Endothelial cell of umbilical vein (primary cell): ENCODE results near the gene FHIP2A. TPM values are rescaled to one million over a fixed set of nuclear protein-coding genes. Genes with fewer than 3 reads are reported as not detected.

Experiments
- BruUV-seq: library from RNA; stranded (reverse); fragments of 400-500 nt; replicated peaks from 2 replicates; lab custom pipeline; 2021; lab: Mats Ljungman, UMichigan
- CTCF ChIA-PET: fragments of 300-600, 350-600 bp; sonication (Branson Sonifier 250); formaldehyde crosslinking; loops from one replicate; lab custom pipeline; 2021; ENCODE audit warnings: antibody characterized with exemption, inconsistent platforms; lab: Charles Lee
- POLR2A ChIA-PET: fragments of 300-600, 350-600 bp; sonication (Branson Sonifier 250); formaldehyde crosslinking; loops from one replicate; lab custom pipeline; 2021; ENCODE audit warnings: antibody characterized with exemption, inconsistent platforms; lab: Charles Lee
- DNase-seq: peaks from one replicate; pipeline ENCODE4 v3.0.0-alpha.2; 2011; ENCODE audit warnings: low read depth, low spot score
- FAIRE-seq: peaks from 2 replicates; lab custom pipeline; 2011; peaks lifted over from hg19 to GRCh38; lab: Jason Lieb, UNC
- H2AFZ ChIP-seq: 2 replicates; pipeline ENCODE4 v1.6.0; 2012; ENCODE audit warnings: low read depth, low read length, control low read depth, inconsistent platforms
- H3K27ac ChIP-seq: 2 replicates; pipeline ENCODE4 v1.5.1; 2011; ENCODE audit warnings: low read depth, mild to moderate bottlenecking, control low read depth, low read length, moderate library complexity; ENCODE audit not compliant: insufficient read depth
- H3K27me3 ChIP-seq, 2 experiments: 2 replicates each; pipeline versions ENCODE4 v1.6.0 to v1.6.1; 2011; ENCODE audit warnings: low read length in 2 of 2, mixed read lengths in 1 of 2; ENCODE audit not compliant: control insufficient read depth in 2 of 2, insufficient read depth in 2 of 2
- H3K36me3 ChIP-seq, 2 experiments: 2 replicates in 1 of 2; 3 replicates in 1 of 2; pipeline ENCODE4 v1.5.1; 2011; ENCODE audit warnings: low read length in 2 of 2, mild to moderate bottlenecking in 1 of 2, moderate library complexity in 1 of 2; ENCODE audit not compliant: control insufficient read depth in 2 of 2, insufficient read depth in 2 of 2; ENCODE audit errors: extremely low read depth in 1 of 2
- H3K4me1 ChIP-seq: 3 replicates; pipeline ENCODE4 v1.5.1; 2011; ENCODE audit warnings: mild to moderate bottlenecking, low read length; ENCODE audit not compliant: control insufficient read depth, insufficient read depth; ENCODE audit errors: extremely low read depth
- H3K4me2 ChIP-seq: 2 replicates; pipeline ENCODE4 v1.6.1; 2011; ENCODE audit warnings: low read length, control low read depth, mixed read lengths; ENCODE audit not compliant: insufficient read depth
- H3K4me3 ChIP-seq, 3 experiments: fragments of 200-600 bp in 1 of 3; sonication (generic), shearing (Covaris generic) in 1 of 3; replicated peaks in 1 of 3; 2 replicates each; pipeline ENCODE4 v1.5.1; 2011 to 2016; ENCODE audit warnings: control low read depth in 3 of 3, low read length in 3 of 3, mild to moderate bottlenecking in 2 of 3, inconsistent platforms in 1 of 3, low read depth in 1 of 3, moderate library complexity in 1 of 3; ENCODE audit not compliant: insufficient read depth in 1 of 3
- H3K79me2 ChIP-seq: 2 replicates; pipeline ENCODE4 v1.6.0; 2012; ENCODE audit warnings: low read length, inconsistent platforms; ENCODE audit not compliant: control insufficient read depth, insufficient read depth
- H3K9ac ChIP-seq: replicated peaks from 2 replicates; pipeline ENCODE3; 2011; ENCODE audit warnings: low read length, control low read depth; ENCODE audit not compliant: insufficient read depth; ENCODE audit errors: extremely low read depth
- H3K9me1 ChIP-seq: replicated peaks from 3 replicates; pipeline ENCODE4 v1.6.0; 2011; ENCODE audit warnings: mild to moderate bottlenecking, low read length; ENCODE audit not compliant: control insufficient read depth, insufficient read depth; ENCODE audit errors: extremely low read depth
- H3K9me3 ChIP-seq: replicated peaks from 2 replicates; pipeline ENCODE4 v1.5.1; 2012; ENCODE audit warnings: low read length, inconsistent platforms; ENCODE audit not compliant: control insufficient read depth, insufficient read depth
- H4K20me1 ChIP-seq: replicated peaks from 2 replicates; pipeline ENCODE3; 2011; ENCODE audit warnings: mild to moderate bottlenecking, low read length; ENCODE audit not compliant: control insufficient read depth, insufficient read depth; ENCODE audit errors: extremely low read depth
- CTCF ChIP-seq, 2 donors: IDR thresholded peaks; 1 replicate in 1 of 2; 2 replicates in 1 of 2; pipeline ENCODE4 v1.5.1; 2011; ENCODE audit warnings: low read length in 2 of 2, mild to moderate bottlenecking in 2 of 2, moderate library complexity in 2 of 2, control low read depth in 1 of 2, inconsistent platforms in 1 of 2, low read depth in 1 of 2; ENCODE audit not compliant: insufficient read depth in 1 of 2; ENCODE audit errors: extremely low read depth in 1 of 2
- EZH2 ChIP-seq: IDR thresholded peaks from 2 replicates; pipeline ENCODE4 v1.6.1; 2012; ENCODE audit warnings: borderline replicate concordance, low read depth, mild to moderate bottlenecking, moderate library complexity, low read length, inconsistent platforms; ENCODE audit not compliant: severe bottlenecking
- FOS ChIP-seq: IDR thresholded peaks from 2 replicates; pipeline ENCODE4 v1.6.1; 2011; ENCODE audit warnings: mild to moderate bottlenecking, low read length, moderate library complexity, borderline replicate concordance; ENCODE audit not compliant: insufficient read depth
- GATA2 ChIP-seq: IDR thresholded peaks from 2 replicates; pipeline ENCODE4 v1.7.0; 2011; ENCODE audit warnings: low read depth, mild to moderate bottlenecking, moderate library complexity, mixed read lengths, low read length; ENCODE audit not compliant: insufficient read length, insufficient read depth
- JUN ChIP-seq: IDR thresholded peaks from 2 replicates; pipeline ENCODE4 v1.6.1; 2011; ENCODE audit warnings: borderline replicate concordance, low read depth; ENCODE audit not compliant: insufficient read length, insufficient read depth
- MYC ChIP-seq: IDR thresholded peaks from one replicate; pipeline ENCODE4 v1.6.1; 2011; ENCODE audit warnings: mild to moderate bottlenecking, low read depth, low read length
- POLR2A ChIP-seq: IDR thresholded peaks from 2 replicates; pipeline ENCODE4 v1.6.1; 2012; ENCODE audit warnings: low read depth, mild to moderate bottlenecking, control low read depth, low read length
- POLR2AphosphoS5 ChIP-seq: IDR thresholded peaks from 2 replicates; pipeline ENCODE4 v1.6.1; 2012; ENCODE audit warnings: low read depth, mild to moderate bottlenecking, control low read depth, low read length, moderate library complexity; ENCODE audit not compliant: insufficient read depth
- dilution Hi-C: fragments of 300-500 bp; cut with MboI; formaldehyde crosslinking; loops from one replicate; pipeline ENCODE4 v1.15.0; 2019; ENCODE audit warnings: low sequenced_read_pairs; ENCODE audit not compliant: extremely low pct_ligation_motif_present
- intact Hi-C: fragments of 100-400 bp; cut with micrococcal nuclease; formaldehyde crosslinking; loops from one replicate; pipeline ENCODE4 v1.10.0; 2022
- polyA plus RNA-seq, 4 experiments: library from polyadenylated mRNA; depleted of rRNA in 3 of 4; stranded (reverse) in 3 of 4; unstranded in 1 of 4; fragments of >200 nt; gene quantifications; 2 replicates each; pipeline versions ENCODE4 v1.2.1 to v1.2.3, GENCODE V29; 2011 to 2012; ENCODE audit warnings: missing spikeins in 1 of 4
- total RNA-seq: library from RNA; stranded (reverse); gene quantifications from 2 replicates; pipeline ENCODE4 v1.2.3, GENCODE V29; 2021
- TF ChIP-seq, protein P1 (sequence below): IDR thresholded peaks from 2 replicates; pipeline ENCODE4 v1.6.1; 2011; ENCODE audit not compliant: insufficient read depth, insufficient read length

Gene FHIP2A
- total and polyA plus RNA-seq, 2 donors (not counting 3 experiments of a cell fraction or from before 2014, with no cell fraction given): 13.3 to 39.6 TPM

DNA sequence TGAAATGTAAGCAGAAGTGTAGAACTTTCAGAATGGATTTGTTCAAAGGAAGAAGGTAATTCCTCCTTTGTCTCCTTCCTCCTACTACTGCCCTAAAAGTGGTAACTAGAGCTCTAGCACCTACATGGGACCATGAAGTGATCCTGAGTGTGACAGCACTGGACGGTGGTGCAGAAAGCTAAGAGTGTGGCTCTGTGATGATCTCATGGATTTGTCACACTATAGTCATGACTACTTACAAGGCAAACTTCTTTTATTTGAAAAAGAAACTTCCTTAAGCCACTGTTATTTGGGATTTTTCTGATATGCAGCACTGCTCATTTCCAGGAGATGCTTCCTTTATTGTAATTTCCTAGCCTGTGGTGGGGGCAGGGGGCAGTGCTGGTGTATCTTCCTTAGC lies 5.8 kb upstream of the FHIP2A start:
- H3K4me2 ChIP-seq: no peak overlapping the region
- no peaks in the 10 kb centered on the region for H3K9me1 ChIP-seq
- FAIRE-seq (no peak), DNase-seq (no peak)
- BruUV-seq: no TSS peak
- H3K27ac ChIP-seq: no peak overlapping the region
- no peak overlapping the region for H3K4me3 ChIP-seq
- H3K79me2 ChIP-seq: no peaks in the 10 kb centered on the region
- TF ChIP-seq POLR2A (no peak), MYC (no peak), JUN (no peak), POLR2AphosphoS5 (no peak), GATA2 (no peak), CTCF (IDR thresholded peaks at IDR 0.05; ENCODE audit: extremely low read depth in 1 of 2, insufficient read depth in 1 of 2, low read depth in 1 of 2, low read length in 2 of 2) (no peak), EZH2 (no peak), FOS (no peak)
- TF ChIP-seq, protein P1, sequence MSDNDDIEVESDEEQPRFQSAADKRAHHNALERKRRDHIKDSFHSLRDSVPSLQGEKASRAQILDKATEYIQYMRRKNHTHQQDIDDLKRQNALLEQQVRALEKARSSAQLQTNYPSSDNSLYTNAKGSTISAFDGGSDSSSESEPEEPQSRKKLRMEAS: no peak
- dilution Hi-C loops (no loop called here), intact Hi-C loops (no loop called here)
- H3K4me1 ChIP-seq: peaks cover under 1% of the 10 kb centered on the region
- CTCF ChIA-PET: interaction anchor here (0.7 kb wide), 1 partner anchor 344 kb away, joined by 3 read pairs; no protein-coding TSS in a partner anchor
- no peaks in the 10 kb centered on the region for H4K20me1 ChIP-seq
- no peaks in the 10 kb centered on the region for H3K36me3 ChIP-seq
- H3K9ac ChIP-seq: no peak overlapping the region
- no peaks in the 10 kb centered on the region for H3K27me3 ChIP-seq
- H2AFZ ChIP-seq: no peak overlapping the region
- no peaks in the 10 kb centered on the region for H3K9me3 ChIP-seq
- POLR2A ChIA-PET: no interaction called here
